SK-N-MC (cell line): ENCODE measurements around the gene HPCAL4.

Experiments used
- DNase-seq: peaks from one replicate; pipeline ENCODE4 v3.0.0-alpha.2; 2011; ENCODE audit warnings: low read depth, low spot score
- H3K27ac ChIP-seq: fragments of 200-600 bp; sonication (generic); 2 replicates; pipeline ENCODE4 v1.5.1; 2016; ENCODE audit warnings: mixed run types
- H3K36me3 ChIP-seq: fragments of 200-600 bp; sonication (generic); 2 replicates; pipeline ENCODE4 v1.6.1; 2017; ENCODE audit warnings: antibody characterized with exemption, low read length, mixed read lengths; ENCODE audit not compliant: insufficient read depth
- H3K4me3 ChIP-seq: fragments of 200-600 bp; sonication (generic); 2 replicates; pipeline ENCODE4 v1.5.1; 2016
- H3K9ac ChIP-seq: fragments of 200-600 bp; sonication (generic); 2 replicates; pipeline ENCODE4 v1.8.0; 2017; ENCODE audit warnings: mixed run types, mixed read lengths; ENCODE audit not compliant: insufficient read length
- H3K9me3 ChIP-seq: fragments of 200-600 bp; sonication (generic); 2 replicates; pipeline ENCODE4 v1.6.1; 2017; ENCODE audit warnings: low read depth, mild to moderate bottlenecking, antibody characterized with exemption, low read length, moderate library complexity, mixed read lengths
- EZH2 ChIP-seq: fragments of 200-600 bp; sonication (generic); IDR thresholded peaks from one replicate; pipeline ENCODE4 v1.6.1; 2017; ENCODE audit warnings: antibody characterized with exemption
- FOXP2 ChIP-seq: optimal IDR thresholded peaks from 2 replicates; pipeline ENCODE3; 2011; ENCODE audit warnings: mild to moderate bottlenecking, moderate library complexity; ENCODE audit not compliant: insufficient read depth; ENCODE audit errors: extremely low read length, control extremely low read depth
- POLR2AphosphoS5 ChIP-seq: IDR thresholded peaks from 2 replicates; pipeline ENCODE4 v1.6.1; 2012; ENCODE audit warnings: mild to moderate bottlenecking, low read depth, low read length, borderline replicate concordance

The HPCAL4 gene

DNA sequence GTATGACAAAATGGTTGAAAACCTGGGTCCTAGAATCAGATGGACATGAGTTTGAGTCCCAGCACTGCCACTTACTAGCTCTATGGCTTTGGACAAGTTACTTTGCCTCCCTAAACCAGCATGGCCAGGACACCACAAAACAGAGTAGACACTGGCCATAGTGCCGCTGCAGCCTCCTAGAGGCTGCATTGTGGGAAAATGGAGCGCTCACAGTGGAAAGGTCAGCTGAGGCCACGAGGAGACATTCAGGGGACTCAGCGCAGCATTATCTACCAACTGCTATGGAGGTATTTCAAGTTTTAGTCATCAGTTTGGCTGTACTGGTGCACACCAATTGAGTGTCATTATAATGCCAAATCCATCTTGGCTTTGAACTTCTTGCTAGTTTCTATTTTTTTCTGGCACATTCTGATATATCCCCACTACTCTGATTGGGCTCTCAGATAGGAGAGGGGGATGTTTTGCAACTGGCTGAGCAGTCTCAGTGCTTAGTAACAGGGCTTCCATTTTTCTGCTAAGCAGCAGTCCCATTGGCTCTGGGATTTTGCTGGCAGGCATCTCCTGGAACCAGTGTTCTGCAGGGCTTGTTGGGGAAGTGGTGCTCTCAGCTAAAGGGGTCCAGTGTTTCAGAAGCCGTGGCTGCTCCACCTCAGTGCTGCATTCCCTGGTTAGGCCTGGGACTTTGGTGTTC lies 35.5 kb downstream of the HPCAL4 start:
- Histone ChIP-seq H3K4me3 (no peak overlapping the region), H3K9ac (no peak overlapping the region), H3K36me3 (no peaks in the 10 kb centered on the region), H3K27ac (no peak overlapping the region), H3K9me3 (no peaks in the 10 kb centered on the region)
- no peak for DNase-seq
- no peak for TF ChIP-seq FOXP2

GRCh38 chr1:39654291-39654690 lies 36.9 kb downstream of the HPCAL4 start:
- Histone ChIP-seq H3K4me3 (no peak overlapping the region), H3K36me3 (no peaks in the 10 kb centered on the region), H3K27ac (no peak overlapping the region), H3K9me3 (no peaks in the 10 kb centered on the region), H3K9ac (no peak overlapping the region)
- no peak for TF ChIP-seq EZH2
- TF ChIP-seq FOXP2, result no peak
- no peak for TF ChIP-seq POLR2AphosphoS5
- no peak for DNase-seq

DNA sequence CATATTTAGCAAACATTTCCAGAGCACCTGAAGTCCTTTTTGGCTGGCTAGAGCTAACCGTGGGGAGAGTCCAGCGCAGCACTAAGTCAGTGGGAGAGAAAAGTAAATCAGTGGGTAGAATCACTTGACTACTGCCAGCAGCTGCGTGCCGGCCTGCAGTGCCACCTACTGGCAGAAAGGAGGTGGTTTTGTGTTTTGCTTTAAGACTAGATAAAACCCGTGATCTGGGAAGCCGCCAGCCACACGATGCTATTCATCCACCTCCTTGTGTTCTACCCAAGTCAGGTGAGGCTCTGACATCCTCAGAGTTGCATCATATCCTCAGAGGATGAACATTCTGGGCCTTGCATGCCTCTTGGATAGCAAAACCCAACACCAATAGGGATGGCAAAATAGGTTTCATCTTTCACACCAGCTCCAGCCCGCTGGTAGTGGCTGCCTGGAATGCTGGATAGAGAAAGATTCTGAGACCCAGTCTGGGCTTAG lies 37.6 kb downstream of the HPCAL4 start:
- no peaks in the 10 kb centered on the region for H3K36me3 ChIP-seq
- no peak overlapping the region for H3K9ac ChIP-seq
- TF ChIP-seq EZH2, result no peak
- TF ChIP-seq FOXP2, result no peak
- no peak for TF ChIP-seq POLR2AphosphoS5
- DNase-seq, result peak; percentile 30
- no peak overlapping the region for H3K27ac ChIP-seq
- H3K4me3 ChIP-seq, result no peak overlapping the region
- H3K9me3 ChIP-seq, result no peaks in the 10 kb centered on the region

- Histone ChIP-seq H3K9ac (no peak overlapping the region), H3K27ac (no peak overlapping the region), H3K9me3 (no peaks in the 10 kb centered on the region), H3K4me3 (no peak overlapping the region), H3K36me3 (no peaks in the 10 kb centered on the region)
- no peak for DNase-seq
- TF ChIP-seq EZH2 (no peak), POLR2AphosphoS5 (no peak), FOXP2 (no peak)
These were observed 38.7 kb downstream of the HPCAL4 start for GRCh38 chr1:39652554-39652953.

GRCh38 chr1:39652105-39652504 lies 39.1 kb downstream of the HPCAL4 start:
- TF ChIP-seq POLR2AphosphoS5 (no peak), EZH2 (no peak), FOXP2 (no peak)
- H3K27ac ChIP-seq, result no peak overlapping the region
- H3K4me3 ChIP-seq, result no peak overlapping the region
- H3K36me3 ChIP-seq, result no peaks in the 10 kb centered on the region
- no peaks in the 10 kb centered on the region for H3K9me3 ChIP-seq
- no peak overlapping the region for H3K9ac ChIP-seq
- no peak for DNase-seq

- Histone ChIP-seq H3K27ac (no peak overlapping the region), H3K9me3 (no peaks in the 10 kb centered on the region), H3K4me3 (no peak overlapping the region), H3K36me3 (no peaks in the 10 kb centered on the region), H3K9ac (no peak overlapping the region)
- no peak for DNase-seq
- TF ChIP-seq FOXP2 (no peak), EZH2 (no peak), POLR2AphosphoS5 (no peak)
These were observed 40.8 kb downstream of the HPCAL4 start for GRCh38 chr1:39650431-39650830.

- H3K4me3 ChIP-seq, result no peak overlapping the region
- H3K36me3 ChIP-seq, result no peaks in the 10 kb centered on the region
- no peaks in the 10 kb centered on the region for H3K9me3 ChIP-seq
- no peak overlapping the region for H3K9ac ChIP-seq
- H3K27ac ChIP-seq, result no peak overlapping the region
- TF ChIP-seq FOXP2, result no peak
- TF ChIP-seq POLR2AphosphoS5, result no peak
- no peak for TF ChIP-seq EZH2
- no peak for DNase-seq
These were observed 41.5 kb downstream of the HPCAL4 start for GRCh38 chr1:39649636-39650185.

DNA sequence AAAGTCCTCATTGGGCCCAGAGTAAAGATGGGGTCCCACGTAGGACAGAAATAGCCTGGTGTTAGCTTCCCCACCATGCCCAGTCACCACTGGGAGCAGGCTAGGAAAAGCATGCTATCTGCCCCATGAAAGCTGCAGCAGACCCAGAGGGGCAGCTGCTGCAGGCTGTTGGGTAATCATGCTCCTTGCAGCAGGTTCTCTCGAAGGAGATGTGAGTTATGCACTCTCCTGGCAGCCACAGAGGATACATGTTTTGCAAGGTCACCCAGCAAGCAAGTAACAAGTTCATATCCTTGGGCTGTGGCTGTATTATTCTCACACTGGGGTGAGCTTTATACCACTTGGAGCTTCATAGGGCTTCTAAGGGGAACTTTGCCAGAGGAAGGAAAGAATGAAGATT lies 42.7 kb downstream of the HPCAL4 start:
- no peak for DNase-seq
- Histone ChIP-seq H3K36me3 (no peaks in the 10 kb centered on the region), H3K27ac (no peak overlapping the region), H3K4me3 (no peak overlapping the region), H3K9ac (no peak overlapping the region), H3K9me3 (no peaks in the 10 kb centered on the region)
- TF ChIP-seq EZH2, result no peak
- TF ChIP-seq FOXP2, result no peak
- no peak for TF ChIP-seq POLR2AphosphoS5
